HG03354 (cell line): ENCODE data around the gene SAMD4B.

Source experiments
- ATAC-seq: cut with Tn5 transposase; IDR thresholded peaks from one replicate; pipeline ENCODE4 v1.9.1; 2021; ENCODE audit warnings: mild to moderate bottlenecking; ENCODE audit not compliant: unreplicated experiment, poor library complexity, severe bottlenecking

The SAMD4B gene

DNA sequence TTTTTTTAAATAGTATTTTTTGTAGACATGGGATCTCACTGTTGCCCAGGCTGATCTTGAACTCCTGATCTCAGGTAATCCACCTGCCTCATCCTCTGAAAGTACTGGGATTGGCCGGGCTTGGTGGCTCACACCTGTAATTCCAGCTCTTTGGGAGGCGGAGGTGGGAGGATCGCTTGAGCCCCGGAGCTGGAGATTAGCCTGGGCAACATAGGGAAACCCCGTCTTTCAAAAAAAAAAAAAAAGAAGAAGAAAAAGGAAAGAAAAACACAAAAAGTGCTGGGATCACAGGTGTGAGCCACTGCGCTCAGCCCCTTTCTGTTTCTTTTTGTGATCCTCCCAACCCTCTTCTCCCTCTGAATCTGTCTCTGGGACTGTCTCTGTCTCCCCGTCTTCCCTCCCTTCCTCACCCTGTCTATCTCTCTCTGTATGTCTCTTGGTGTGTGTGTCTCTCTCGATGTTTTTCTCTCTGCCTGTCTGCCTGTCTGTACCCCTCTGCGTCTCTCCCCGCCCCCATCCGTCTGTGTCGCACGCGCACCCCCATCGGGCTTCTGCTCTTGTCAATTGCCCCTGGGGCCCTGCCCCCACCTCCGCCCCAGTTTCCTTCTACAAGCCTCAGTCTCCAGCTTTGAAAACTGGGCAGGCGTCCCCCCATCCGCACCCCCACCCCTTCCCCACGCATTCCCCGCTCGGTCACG lies 63.9 kb downstream of the SAMD4B start:
- no peak for ATAC-seq

DNA sequence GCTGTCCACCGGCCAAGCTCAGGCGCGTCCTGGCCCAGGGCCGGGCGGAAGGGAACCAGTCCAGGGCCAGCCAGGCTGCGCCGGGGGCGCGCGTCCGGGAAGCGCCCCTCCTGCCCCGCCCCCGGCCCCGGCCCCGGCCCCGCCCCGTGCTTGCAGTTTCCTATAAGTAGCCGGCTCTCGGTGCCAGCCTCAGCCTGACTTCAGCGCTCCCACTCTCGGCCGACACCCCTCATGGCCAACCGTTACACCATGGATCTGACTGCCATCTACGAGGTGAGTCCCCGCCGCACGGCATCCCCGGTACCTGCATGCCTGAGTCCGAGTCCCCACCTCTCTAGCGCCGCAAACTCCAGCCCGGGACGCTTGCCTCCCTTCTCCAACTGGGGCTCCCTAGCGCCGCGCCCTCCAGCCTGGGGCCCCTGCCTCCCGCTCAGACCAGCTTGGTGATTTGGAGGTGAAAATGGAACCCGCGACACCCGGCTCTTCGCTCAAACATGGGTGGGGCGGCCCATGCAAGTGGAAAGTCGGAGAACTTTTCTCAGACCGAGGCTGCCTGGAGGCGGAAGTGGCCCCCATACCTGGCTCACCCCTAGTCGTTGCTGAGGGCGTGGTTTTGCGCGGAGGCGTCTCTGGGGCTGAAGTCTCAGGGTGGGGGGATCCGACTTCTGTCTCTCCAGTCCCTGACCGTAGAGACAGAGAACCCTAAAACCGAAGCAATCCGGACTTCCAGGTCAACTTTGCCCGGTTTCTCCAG lies 64.6 kb downstream of the SAMD4B start, which contains the start of gene ZFP36:
ZFP36 (plus strand) TSS at position 192 of the 754 bp plus-strand sequence; CDS start at position 250, 58 bp downstream.
- peak; percentile 24 for ATAC-seq

DNA sequence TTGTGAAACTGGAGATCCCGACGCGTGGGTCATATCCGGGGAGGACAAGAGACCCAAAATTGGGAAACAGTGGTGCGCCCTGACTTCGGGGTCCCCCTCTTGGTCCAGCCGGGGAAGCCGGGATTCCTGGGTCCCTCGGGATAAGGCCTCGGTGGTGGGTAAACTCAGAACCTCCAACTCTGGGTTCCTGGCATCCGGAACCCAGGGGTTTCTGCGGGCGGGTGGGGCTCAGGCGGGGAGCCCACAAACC lies 65.1 kb downstream of the SAMD4B start:
- no peak for ATAC-seq

DNA sequence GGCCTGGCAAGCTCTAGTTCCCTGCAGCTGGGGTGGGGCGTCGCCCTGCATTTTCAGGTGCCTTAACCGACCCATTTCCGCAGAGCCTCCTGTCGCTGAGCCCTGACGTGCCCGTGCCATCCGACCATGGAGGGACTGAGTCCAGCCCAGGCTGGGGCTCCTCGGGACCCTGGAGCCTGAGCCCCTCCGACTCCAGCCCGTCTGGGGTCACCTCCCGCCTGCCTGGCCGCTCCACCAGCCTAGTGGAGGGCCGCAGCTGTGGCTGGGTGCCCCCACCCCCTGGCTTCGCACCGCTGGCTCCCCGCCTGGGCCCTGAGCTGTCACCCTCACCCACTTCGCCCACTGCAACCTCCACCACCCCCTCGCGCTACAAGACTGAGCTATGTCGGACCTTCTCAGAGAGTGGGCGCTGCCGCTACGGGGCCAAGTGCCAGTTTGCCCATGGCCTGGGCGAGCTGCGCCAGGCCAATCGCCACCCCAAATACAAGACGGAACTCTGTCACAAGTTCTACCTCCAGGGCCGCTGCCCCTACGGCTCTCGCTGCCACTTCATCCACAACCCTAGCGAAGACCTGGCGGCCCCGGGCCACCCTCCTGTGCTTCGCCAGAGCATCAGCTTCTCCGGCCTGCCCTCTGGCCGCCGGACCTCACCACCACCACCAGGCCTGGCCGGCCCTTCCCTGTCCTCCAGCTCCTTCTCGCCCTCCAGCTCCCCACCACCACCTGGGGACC lies 65.6 kb downstream of the SAMD4B start:
- ATAC-seq = no peak

DNA sequence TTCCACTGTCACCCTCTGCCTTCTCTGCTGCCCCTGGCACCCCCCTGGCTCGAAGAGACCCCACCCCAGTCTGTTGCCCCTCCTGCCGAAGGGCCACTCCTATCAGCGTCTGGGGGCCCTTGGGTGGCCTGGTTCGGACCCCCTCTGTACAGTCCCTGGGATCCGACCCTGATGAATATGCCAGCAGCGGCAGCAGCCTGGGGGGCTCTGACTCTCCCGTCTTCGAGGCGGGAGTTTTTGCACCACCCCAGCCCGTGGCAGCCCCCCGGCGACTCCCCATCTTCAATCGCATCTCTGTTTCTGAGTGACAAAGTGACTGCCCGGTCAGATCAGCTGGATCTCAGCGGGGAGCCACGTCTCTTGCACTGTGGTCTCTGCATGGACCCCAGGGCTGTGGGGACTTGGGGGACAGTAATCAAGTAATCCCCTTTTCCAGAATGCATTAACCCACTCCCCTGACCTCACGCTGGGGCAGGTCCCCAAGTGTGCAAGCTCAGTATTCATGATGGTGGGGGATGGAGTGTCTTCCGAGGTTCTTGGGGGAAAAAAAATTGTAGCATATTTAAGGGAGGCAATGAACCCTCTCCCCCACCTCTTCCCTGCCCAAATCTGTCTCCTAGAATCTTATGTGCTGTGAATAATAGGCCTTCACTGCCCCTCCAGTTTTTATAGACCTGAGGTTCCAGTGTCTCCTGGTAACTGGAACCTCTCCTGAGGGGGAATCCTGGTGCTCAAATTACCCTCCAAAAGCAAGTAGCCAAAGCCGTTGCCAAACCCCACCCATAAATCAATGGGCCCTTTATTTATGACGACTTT lies 66.4 kb downstream of the SAMD4B start:
- no peak for ATAC-seq

DNA sequence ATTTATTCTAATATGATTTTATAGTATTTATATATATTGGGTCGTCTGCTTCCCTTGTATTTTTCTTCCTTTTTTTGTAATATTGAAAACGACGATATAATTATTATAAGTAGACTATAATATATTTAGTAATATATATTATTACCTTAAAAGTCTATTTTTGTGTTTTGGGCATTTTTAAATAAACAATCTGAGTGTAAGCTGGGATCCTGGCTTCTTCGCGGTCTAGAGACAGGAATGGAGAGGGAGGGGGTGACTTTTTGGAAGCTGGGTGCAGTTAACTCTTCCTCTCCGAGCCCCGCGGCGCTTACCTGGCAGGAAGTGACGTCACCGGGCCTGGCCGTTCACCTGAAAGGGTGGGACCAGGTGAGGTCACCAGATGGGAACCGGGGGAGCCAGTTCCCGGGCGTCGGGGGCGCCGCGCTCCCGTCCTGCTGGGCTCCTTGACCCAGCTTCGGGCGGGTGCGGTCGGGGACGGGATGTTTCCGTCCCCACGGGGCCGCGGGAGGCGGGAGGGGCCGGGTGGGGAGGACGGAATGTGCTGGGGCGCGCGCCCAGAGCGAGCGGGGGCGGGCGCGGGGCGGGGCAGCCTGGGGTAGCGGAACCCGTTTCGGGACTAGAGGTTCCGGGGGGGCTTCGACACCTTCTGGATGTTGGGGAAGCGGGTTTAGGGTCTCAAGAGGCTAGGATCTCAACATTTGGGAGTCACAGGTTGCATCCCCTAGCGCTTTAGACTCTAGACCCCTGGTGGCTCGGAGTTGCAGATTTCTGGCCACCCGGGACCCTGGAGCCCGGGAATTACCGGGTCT lies 67.2 kb downstream of the SAMD4B start:
- ATAC-seq = no peak

DNA sequence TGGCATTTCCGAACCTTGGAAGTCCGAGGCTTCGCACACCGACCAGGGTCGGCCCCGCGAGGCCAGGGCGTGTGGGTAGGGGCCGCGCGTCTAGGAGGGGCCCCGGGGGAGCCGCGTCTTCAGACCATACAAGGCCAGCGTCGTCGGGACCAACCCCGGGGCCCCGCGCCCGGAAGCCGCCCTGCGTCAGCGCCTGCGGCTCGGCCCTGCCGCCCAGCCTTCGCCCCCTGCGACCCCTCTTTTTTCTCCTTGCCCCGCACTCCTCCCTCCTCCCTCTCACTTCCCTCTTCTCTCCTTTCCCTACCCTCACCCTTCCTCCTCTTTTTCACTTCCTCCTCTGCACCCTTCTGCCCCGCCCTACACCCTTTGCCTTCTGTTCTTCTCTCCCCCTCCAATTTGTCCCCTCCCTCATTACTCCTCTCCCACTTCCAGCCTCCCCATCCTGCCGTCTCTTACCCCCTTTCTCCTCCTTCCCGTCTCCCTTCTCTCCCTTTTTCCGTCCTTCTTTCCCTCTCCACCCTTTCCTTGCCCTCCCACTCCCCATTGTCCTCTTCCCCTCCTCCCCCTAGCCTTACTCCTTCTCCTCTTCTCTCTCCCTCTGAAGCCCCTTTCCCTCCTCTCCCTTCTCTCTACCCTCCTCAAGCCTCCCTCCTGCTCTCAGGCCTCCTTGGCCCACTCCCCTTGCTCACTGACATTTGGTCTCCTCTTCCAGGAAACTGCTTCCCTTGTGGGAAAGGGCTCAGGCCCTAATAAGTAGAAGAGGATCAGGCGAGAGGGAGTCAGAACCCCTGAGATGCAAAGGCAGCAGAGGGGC lies 68.0 kb downstream of the SAMD4B start:
- no peak for ATAC-seq

DNA sequence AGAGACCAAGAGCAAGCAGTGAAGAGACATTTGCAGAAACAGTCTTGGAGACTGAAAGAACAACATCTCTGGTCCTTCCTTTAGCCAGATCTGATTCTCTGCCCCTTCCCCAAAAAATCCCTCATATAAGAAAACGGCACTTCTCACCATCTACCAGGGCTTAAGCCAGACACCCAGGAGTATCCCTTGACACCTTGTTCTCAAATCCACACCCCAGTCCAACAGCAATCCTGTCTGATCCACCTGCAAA lies 68.5 kb downstream of the SAMD4B start:
- no peak for ATAC-seq

DNA sequence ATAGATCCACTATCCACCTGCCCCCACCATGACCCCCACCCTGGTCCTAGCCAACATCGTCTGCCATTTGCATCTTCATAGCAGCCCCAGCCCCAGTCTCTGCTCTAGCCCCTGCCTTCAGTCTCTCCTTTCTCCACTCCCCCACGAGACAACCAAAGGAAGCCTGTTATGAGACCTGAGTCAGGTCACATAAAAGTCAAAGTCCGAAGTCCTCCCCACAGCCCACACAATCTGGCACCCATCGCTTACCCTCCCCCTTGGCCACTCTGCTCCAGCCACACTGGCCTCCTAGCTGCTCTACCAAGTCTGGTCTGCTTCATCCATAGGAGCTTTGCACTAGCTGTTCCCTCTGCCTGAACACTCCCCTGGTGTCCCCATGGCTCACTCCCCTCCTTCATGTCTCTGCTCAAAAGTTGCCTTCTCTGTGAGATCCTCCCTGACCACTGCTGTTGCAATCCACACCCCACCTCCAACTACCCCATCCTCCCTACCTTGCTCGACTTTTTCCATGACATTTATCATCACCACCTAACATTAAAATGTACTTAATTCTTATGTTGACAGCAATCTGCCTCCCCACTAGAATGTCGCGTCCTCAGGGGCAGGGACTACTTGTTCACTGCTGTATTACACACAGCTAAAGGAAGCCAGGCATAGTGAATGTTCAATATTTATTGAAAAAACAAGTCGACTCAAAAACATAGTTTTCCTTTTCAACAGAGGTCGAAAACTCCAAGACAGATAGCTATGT lies 69.0 kb downstream of the SAMD4B start:
- no peak for ATAC-seq

DNA sequence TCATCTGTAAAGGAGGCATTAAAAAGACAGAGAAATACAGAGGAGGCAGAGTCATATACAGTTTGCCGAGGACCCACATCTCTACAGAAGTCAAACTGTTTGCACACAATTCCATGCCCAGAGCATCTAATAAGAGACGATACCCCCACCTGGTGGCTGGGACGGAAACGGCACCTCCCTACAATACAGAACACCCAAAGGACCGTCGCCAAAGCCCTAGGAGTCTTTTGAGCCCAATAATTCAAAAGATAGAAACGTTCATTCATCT lies 69.5 kb downstream of the SAMD4B start:
- peak; percentile 32 for ATAC-seq

DNA sequence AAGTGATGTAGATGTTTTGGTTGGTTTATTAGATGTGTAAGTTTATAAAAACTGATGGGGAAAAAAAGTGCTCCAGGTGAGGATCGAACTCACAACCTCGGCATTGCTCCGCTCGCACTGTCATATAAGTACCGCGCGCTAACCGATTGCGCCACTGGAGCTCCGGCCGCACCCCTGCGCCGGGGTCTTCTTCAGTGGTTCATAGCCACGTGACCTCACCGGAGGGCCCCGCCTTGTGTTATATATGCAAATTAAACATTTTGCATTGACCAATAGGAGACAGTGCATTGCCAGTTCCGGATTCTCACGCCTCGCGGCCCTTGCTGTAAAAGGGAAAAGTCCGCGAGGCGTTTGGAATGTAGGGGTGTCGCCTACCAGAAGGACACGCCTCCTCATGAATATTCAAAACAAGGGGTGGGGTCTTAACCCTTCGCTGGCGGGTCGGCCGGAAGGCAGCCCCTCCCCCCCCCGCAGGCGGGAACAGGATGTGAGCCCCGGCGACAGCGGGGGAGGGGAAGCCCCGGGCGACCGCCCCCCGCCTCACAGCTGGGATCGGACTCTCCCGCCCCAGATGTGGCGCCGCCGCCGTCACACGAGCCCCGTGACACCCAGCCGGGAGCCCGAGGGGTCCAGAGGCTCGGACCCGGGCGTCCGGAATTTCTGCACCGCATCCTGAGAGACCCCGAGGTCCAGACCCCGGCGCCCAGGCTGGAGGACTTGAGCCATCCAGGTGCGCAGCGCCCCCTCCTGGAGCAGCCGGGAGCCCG lies 70.1 kb downstream of the SAMD4B start, which contains the start of gene PLEKHG2:
PLEKHG2 (plus strand) TSS at position 570 of the 767 bp plus-strand sequence. CDS start 1,418 bp downstream, outside the sequence.
- ATAC-seq = peak; percentile 65

DNA sequence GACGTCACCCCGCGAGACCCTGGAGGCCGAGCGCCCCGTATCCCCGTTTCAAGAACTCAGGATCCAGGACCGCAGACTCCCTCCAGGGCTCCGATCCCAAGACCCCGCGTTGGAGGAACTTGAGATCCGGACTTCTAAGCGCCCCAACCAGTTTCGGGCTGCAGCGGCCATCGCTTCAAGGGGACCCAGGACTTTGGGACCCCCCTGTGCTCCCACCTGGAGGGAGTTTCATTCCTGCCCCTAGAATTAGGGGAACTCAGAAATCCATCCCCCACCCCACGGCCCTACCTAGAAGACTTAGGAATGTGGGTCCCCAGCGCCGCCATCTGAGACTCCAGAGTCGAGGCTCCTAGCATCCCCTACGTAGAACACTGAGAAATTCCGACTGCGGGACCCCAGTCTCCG lies 70.6 kb downstream of the SAMD4B start:
- no peak for ATAC-seq

DNA sequence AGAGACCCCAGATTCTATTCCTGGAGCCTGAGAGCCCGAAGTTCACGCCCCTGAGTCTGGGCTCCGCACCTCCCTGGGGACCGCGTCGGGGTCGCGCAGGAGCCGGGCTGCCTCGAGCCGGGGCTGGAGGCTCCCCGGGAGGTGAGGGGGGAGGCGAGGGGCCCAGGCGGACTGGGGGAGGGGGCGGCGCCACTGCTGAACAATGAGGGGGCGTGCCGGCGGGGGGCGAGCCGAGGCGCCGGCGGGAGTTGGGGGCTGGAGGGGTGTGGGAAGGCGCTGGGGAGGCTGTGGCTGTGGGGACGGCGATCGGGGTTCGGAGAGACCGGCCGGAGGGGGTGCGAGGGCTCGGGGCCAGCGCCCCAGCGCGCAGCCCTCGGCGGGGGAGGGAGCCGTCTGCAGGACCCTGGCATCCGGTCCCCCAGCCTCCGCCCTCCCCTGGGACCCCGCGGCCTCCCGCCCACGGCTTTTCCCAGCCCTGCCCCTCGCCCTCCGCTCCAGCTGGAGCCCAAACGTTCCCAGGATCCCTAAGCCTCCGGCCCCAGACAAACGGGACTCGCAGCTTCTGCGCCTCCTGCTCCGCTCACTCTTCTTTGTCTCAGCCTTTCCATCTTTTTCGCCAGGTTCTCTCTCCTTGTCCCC lies 71.2 kb downstream of the SAMD4B start:
- no peak for ATAC-seq

DNA sequence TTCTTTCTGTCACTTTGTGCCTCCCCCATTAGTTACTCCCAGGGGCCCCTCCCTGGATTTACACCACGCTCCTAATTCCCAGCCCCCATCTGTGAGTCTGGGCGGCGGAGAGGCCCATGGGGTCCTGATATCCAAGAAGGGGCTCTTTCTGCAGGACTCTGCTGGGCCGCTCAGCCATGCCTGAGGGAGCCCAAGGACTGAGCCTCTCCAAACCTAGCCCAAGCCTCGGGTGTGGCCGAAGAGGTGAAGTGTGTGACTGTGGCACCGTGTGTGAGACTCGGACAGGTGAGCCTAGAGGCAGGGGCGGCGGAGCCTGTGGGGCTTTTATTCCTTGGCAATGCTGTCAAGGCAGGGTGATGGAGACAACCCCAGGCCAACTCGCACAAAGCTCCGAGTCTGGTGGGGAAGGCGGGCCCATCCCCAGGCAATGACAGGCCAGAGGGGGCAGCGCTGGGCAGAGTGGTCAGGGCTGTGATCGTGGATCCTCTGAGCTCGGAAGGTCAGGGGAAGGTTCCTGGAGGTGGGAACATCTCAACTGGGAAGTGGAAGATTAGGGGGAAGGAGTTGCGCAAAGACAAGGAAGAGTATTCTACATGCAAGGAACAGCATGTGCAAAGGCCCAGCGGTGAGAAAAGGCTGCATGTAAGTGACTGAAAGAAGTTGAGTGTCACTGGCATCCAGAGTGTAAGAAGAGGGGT lies 71.8 kb downstream of the SAMD4B start:
- no peak for ATAC-seq

DNA sequence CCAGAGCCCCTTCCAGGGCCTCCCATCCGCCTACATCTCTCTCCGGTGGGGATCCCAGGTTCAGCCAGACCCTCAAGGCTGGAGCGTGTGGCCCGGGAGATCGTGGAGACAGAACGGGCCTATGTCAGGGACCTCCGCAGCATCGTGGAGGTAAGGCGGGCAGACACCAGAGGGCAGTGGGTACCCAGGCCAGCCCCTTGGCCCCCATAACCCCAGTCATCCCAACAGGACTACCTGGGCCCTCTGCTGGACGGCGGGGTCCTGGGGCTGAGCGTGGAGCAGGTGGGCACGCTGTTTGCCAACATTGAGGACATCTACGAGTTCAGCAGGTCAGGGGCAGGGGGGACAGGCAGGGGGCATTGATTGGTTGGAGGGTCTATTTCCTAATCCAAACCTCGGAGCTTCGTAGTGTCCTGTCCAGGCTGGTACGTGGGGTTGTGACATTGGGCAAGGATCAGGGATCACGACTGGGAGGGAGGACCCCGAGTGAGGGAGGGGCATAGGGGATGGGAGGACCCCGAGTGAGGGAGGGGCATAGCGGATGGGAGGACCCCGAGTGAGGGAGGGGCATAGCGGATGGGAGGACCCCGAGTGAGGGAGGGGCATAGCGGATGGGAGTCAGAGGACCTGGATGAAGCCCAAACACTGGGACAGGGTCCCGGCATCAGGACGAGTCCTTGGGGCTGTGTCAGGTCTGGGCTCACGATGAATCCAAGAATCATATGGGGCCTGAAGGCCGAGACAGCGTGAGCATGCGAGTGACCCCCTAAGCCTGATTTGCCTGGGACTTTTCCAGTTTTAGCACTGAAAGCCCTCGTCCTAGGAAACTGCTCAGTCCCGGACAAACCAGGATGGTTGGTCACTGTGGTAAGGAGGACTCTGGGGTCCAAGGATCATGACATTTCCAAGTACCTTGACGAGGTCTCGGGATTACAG lies 73.2 kb downstream of the SAMD4B start:
- no peak for ATAC-seq
